Keratinocyte (primary cell): Measurements from ENCODE around the gene USHBP1.

Source experiments
- CTCF ChIP-seq, 3 experiments: IDR thresholded peaks in 1 of 3; conservative IDR thresholded peaks in 1 of 3; optimal IDR thresholded peaks in 1 of 3; 2 replicates in 2 of 3; 3 replicates in 1 of 3; pipeline versions ENCODE3 to v1.5.1; 2011; ENCODE audit warnings: low read length in 3 of 3, mild to moderate bottlenecking in 3 of 3, moderate library complexity in 2 of 3, control low read depth in 1 of 3, inconsistent platforms in 1 of 3; ENCODE audit not compliant: insufficient read depth in 2 of 3; ENCODE audit errors: extremely low read depth in 1 of 3
- EZH2 ChIP-seq: IDR thresholded peaks from one replicate; pipeline ENCODE4 v1.6.1; 2012; ENCODE audit warnings: inconsistent platforms, mild to moderate bottlenecking, low read length, moderate library complexity

GRCh38 chr19:17286752-17287151 lies 22.2 kb upstream of the USHBP1 start:
- no peak for TF ChIP-seq CTCF (optimal IDR thresholded peaks at IDR 0.05 in 1 of 3, IDR thresholded peaks at IDR 0.05 in 1 of 3, conservative IDR thresholded peaks at IDR 0.05 in 1 of 3; ENCODE audit: extremely low read depth in 1 of 3, insufficient read depth in 2 of 3, low read length in 3 of 3)
- no peak for TF ChIP-seq EZH2
